ENCODE results near the gene SYCP3. TPM values are rescaled to one million over a fixed set of nuclear protein-coding genes. Genes with fewer than 3 reads are reported as not detected.
"Not testable (repeated sequence)": the region's sequence is repeated elsewhere in the genome, so short reads cannot be mapped to it uniquely, and the experiment has no call there.

The SYCP3 gene
- total RNA-seq, 2 donors from 2014 or later, result 0.35 TPM; not detected in 1

- Histone ChIP-seq H3K4me1 (no peaks in the 10 kb centered on the region), H3K9ac (ENCODE audit: low read depth in 2 of 2, low read length in 2 of 2) (no peak overlapping the region), H3K27me3 (no peaks in the 10 kb centered on the region), H3K27ac (no peak overlapping the region), H3K36me3 (peaks cover 5% of the 10 kb centered on the region), H3K9me3 (no peaks in the 10 kb centered on the region), H3K4me3 (no peak overlapping the region)
- intact Hi-C loops (cut with DNase I), result no loop called here
- no peak for DNase-seq
- no peak for TF ChIP-seq CTCF (IDR thresholded peaks at IDR 0.05)
These were observed 4.6 kb upstream of the SYCP3 start for GRCh38 chr12:101743724-101744472.

GRCh38 chr12:101743242-101743641 is 4.0 kb upstream of the SYCP3 start:
- H3K9me3 ChIP-seq, result no peaks in the 10 kb centered on the region
- DNase-seq, result no peak
- H3K4me3 ChIP-seq, result no peak overlapping the region
- intact Hi-C loops (cut with DNase I), result no loop called here
- H3K9ac ChIP-seq (ENCODE audit: low read depth in 2 of 2, low read length in 2 of 2), result no peak overlapping the region
- peaks cover 5% of the 10 kb centered on the region for H3K36me3 ChIP-seq
- no peaks in the 10 kb centered on the region for H3K27me3 ChIP-seq
- H3K4me1 ChIP-seq, result no peaks in the 10 kb centered on the region
- TF ChIP-seq CTCF (IDR thresholded peaks at IDR 0.05), result no peak
- H3K27ac ChIP-seq, result no peak overlapping the region

GRCh38 chr12:101740980-101741379 is 1.7 kb upstream of the SYCP3 start:
- no peak for TF ChIP-seq CTCF (IDR thresholded peaks at IDR 0.05)
- Histone ChIP-seq H3K4me3 (no peak overlapping the region), H3K9me3 (no peaks in the 10 kb centered on the region), H3K27ac (no peak overlapping the region), H3K36me3 (no peaks in the 10 kb centered on the region), H3K4me1 (no peaks in the 10 kb centered on the region), H3K27me3 (no peaks in the 10 kb centered on the region), H3K9ac (ENCODE audit: low read depth in 2 of 2, low read length in 2 of 2) (no peak overlapping the region)
- intact Hi-C loops (cut with DNase I), result no loop called here
- no peak for DNase-seq

GRCh38 chr12:101740566-101740965 is 1.3 kb upstream of the SYCP3 start:
- Histone ChIP-seq H3K36me3 (no peaks in the 10 kb centered on the region), H3K27ac (no peak overlapping the region), H3K4me3 (no peak overlapping the region), H3K9ac (ENCODE audit: low read depth in 2 of 2, low read length in 2 of 2) (no peak overlapping the region), H3K9me3 (no peaks in the 10 kb centered on the region), H3K27me3 (no peaks in the 10 kb centered on the region), H3K4me1 (no peaks in the 10 kb centered on the region)
- TF ChIP-seq CTCF (IDR thresholded peaks at IDR 0.05), result no peak
- intact Hi-C loops (cut with DNase I), result no loop called here
- DNase-seq, result no peak

GRCh38 chr12:101737476-101737875 is 1.8 kb downstream of the SYCP3 start:
- H3K9me3 ChIP-seq, result no peaks in the 10 kb centered on the region
- no peak for TF ChIP-seq CTCF (IDR thresholded peaks at IDR 0.05)
- no peak overlapping the region for H3K4me3 ChIP-seq
- no peak overlapping the region for H3K27ac ChIP-seq
- H3K36me3 ChIP-seq, result no peaks in the 10 kb centered on the region
- H3K27me3 ChIP-seq, result no peaks in the 10 kb centered on the region
- DNase-seq, result no peak
- H3K9ac ChIP-seq (ENCODE audit: low read depth in 2 of 2, low read length in 2 of 2), result no peak overlapping the region
- no peaks in the 10 kb centered on the region for H3K4me1 ChIP-seq
- intact Hi-C loops (cut with DNase I), result no loop called here

GRCh38 chr12:101734482-101734881 is 4.8 kb downstream of the SYCP3 start:
- H3K36me3 ChIP-seq; intact Hi-C loops (cut with DNase I); H3K4me3 ChIP-seq; H3K27me3 ChIP-seq; DNase-seq; H3K4me1 ChIP-seq; H3K27ac ChIP-seq; H3K9ac ChIP-seq (ENCODE audit: low read depth in 2 of 2, low read length in 2 of 2); H3K9me3 ChIP-seq: not testable (repeated sequence)

Measured in colonic mucosa (tissue), 4 donors.